ENCODE results near the gene STK11IP. TPM values are rescaled to one million over a fixed set of nuclear protein-coding genes. Genes with fewer than 3 reads are reported as not detected.

STK11IP gene
- total and polyA plus RNA-seq, 9 of the 15 experiments (the other 6 are each of a cell fraction or from before 2014, with no cell fraction given) = 0.52 to 21.7 (median 5.6) TPM

GRCh38 chr2:219596954-219597551 is 604 bp upstream of the STK11IP start:
- H3K4me2 ChIP-seq (ENCODE audit: insufficient read depth, low read length) = peak overlapping the region; percentile 90
- no peaks in the 10 kb centered on the region; the same call in 2 of the 3 replicates for H3K36me3 ChIP-seq (ENCODE audit: control insufficient read depth, insufficient read depth, low read length)
- ATAC-seq (peak; percentile 23), DNase-seq (ENCODE audit: extremely low read depth in 1 of 4, low spot score in 3 of 4) (peak in 2 of 4 experiments; percentile 23), FAIRE-seq (peak; percentile 37)
- no peaks in the 10 kb centered on the region for H3K27me3 ChIP-seq (ENCODE audit: control insufficient read depth in 2 of 2, insufficient read depth in 2 of 2, low read length in 2 of 2)
- H3K9ac ChIP-seq (ENCODE audit: insufficient read depth in 1 of 2, low read depth in 2 of 2, low read length in 2 of 2) = peak overlapping the region; percentile 91 to 92
- H3K79me2 ChIP-seq (ENCODE audit: control insufficient read depth, insufficient read depth, low read length) = peaks cover 17% of the 10 kb centered on the region
- intact Hi-C loops (cut with micrococcal nuclease) (loop anchor here (1.0 to 5.0 kb wide), 3 partner anchors 35 to 320 kb away; partner anchors contain the start of gene DNAJB2), in situ Hi-C loops (cut with MboI) (no loop called here)
- under 1% methylated on average over 19 of the region's 19 CpGs for WGBS (ENCODE audit: insufficient coverage, low coverage, missing lambda C conversion rate)
- peak overlapping the region; percentile 53 for H3K4me3 ChIP-seq
- no peaks in the 10 kb centered on the region for H3K9me3 ChIP-seq (replicated peaks; ENCODE audit: control insufficient read depth, insufficient read depth, low read depth, low read length)
- H2AFZ ChIP-seq (ENCODE audit: low read depth, low read length) = peak overlapping the region; percentile 46
- ChIA-PET POLR2A (interaction anchor here (0.6 to 3.2 kb wide), 8 partner anchors 8 to 112 kb away, joined by 3 to 12 read pairs (median 4); partner anchors contain the start of genes INHA and OBSL1), CTCF (ENCODE audit: low intra/inter-chr PET ratio) (no interaction called here)
- H3K9me1 ChIP-seq (ENCODE audit: control insufficient read depth, insufficient read depth, low read length) = no peaks in the 10 kb centered on the region
- H3K4me1 ChIP-seq (replicated peaks in 1 of 2; ENCODE audit: control insufficient read depth in 2 of 2, insufficient read depth in 2 of 2, low read length in 2 of 2) = peaks cover 9 to 20% of the 10 kb centered on the region in 2 experiments
- no peaks in the 10 kb centered on the region for H4K20me1 ChIP-seq (replicated peaks; ENCODE audit: control insufficient read depth, insufficient read depth, low read length)
- peak overlapping the region; percentile 90 for H3K27ac ChIP-seq (ENCODE audit: extremely low read depth, low read depth, low read length)
- TSS peak; percentile 94 for BruUV-seq (replicated peaks)
- TF ChIP-seq TEAD1 (CRISPR knock-in tag; IDR thresholded peaks at IDR 0.05) (0 out of 4 replicates have a peak, but pooled peaks of 1 of the 2 experiments have one; percentile 1), NFXL1 (CRISPR knock-in tag; IDR thresholded peaks at IDR 0.05) (no peak), NELFE (IDR thresholded peaks at IDR 0.05; ENCODE audit: insufficient read depth, insufficient read length) (no peak), DACH1 (IDR thresholded peaks at IDR 0.05; ENCODE audit: partially characterized antibody) (no peak), ZEB2 (IDR thresholded peaks at IDR 0.05) (no peak), HMBOX1 (IDR thresholded peaks at IDR 0.05) (peak; percentile 75), XRCC4 (IDR thresholded peaks at IDR 0.05; ENCODE audit: extremely low read depth, insufficient read depth, insufficient read length) (no peak), MBD1 (CRISPR knock-in tag; IDR thresholded peaks at IDR 0.05) (no peak), CCNT2 (IDR thresholded peaks at IDR 0.05; ENCODE audit: borderline replicate concordance, extremely low read depth, insufficient read length, low read depth, low read length) (no peak), ZNF197 (CRISPR knock-in tag; IDR thresholded peaks at IDR 0.05; ENCODE audit: low read depth) (no peak), CHD2 (IDR thresholded peaks at IDR 0.05; ENCODE audit: low read depth, low read length) (no peak), MCM2 (IDR thresholded peaks at IDR 0.05; ENCODE audit: low read depth) (no peak), PTTG1 (tag; IDR thresholded peaks at IDR 0.05; ENCODE audit: low read depth) (no peak), FIP1L1 (IDR thresholded peaks at IDR 0.05; ENCODE audit: low read depth, low read length, poor library complexity, severe bottlenecking) (no peak), ZNF280A (IDR thresholded peaks at IDR 0.05; ENCODE audit: low read depth, partially characterized antibody) (no peak)

All from K562 (cell line).